GM18502 (cell line): Measurements from ENCODE around the gene FAM174C.

Experiments used
- ATAC-seq: cut with Tn5 transposase; IDR thresholded peaks from one replicate; pipeline ENCODE4 v1.9.1; 2021; ENCODE audit warnings: mild to moderate bottlenecking; ENCODE audit not compliant: unreplicated experiment, poor library complexity

FAM174C gene

DNA sequence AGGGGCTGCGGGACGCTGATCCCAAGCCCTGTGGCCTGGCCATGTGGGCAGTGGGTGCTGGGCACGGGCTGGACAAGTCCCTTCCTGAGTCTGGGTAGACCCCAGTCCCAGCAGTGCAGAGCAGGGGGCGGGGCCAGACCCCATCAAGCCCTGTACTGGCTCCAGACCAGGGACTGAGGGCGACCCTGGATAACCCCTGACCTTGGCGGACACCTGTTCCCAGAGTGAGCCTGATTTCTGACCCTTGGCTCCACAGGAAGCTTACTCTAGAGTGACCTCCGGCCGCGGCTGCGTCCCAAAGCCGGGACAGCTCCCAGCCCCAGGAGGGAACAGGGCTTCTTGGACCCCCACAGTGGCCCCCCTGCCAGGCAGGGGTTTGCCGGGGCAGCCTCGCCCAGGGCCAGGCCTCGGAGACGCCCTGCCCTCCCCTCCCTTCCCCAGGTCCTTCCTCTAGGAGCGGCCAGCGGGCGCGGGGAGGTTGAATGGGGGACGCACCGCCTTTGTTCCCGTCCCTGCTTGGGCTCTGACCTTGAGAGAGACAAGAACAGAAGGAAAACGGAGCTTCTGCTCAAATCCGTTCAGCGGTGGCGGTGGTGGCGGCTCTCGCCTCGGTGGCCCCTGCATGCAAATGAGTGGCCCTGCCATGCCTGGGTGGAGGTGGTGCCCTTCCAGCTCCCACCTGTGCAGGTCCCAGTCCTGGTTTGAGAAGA lies 8.0 kb downstream of the FAM174C start:
- no peak for ATAC-seq

DNA sequence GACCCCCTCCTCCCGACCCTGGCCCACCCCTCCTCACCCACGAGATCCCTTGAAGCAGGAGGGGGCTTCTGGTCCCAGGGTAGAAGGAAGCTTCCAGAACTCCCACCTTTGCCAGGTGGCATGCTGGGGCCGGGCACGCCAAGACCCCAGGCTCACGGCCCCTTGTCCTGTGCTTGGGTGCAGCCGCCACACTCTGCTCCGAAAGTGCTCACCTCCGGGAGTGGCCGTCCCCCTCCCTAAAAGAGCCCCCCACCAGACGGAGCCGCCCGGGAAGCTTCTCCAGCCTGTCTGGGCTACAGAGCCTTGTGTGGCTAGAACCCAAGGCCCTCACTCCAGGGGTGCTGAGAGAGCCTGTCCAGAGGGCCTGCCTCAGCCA lies 8.6 kb downstream of the FAM174C start:
- ATAC-seq, result no peak

DNA sequence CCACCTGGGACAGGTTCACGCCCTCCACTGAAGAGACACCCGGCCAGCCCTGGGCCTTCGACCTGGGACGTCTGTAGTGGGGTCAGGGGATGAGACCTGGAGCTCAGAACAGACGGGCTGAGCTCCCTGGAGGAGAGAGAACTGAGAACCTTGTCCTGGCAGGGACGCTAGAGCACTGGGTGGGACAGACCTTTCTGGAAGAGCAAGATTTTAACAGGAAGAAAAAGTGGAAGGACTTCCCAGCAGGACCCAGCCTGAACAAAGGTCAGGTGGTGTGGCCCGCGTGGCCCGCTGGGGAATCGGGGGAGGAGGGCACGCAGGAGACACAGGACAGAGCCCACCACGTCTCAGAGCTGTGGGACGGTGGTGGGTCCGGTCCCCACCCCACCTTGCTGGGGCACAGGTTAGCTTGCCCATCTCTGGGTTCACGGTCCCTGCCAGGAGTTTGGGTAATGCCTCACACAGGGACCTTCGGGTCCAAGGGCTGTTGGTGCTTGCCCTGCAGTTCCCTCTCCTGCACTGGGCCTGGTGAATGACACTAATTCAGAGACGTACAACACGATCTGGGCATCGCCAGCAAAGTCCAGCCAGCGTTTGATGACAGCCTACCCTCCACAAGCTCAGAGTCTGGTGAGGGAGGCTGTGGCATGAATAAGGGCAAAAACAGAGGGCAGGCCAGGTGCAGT lies 9.1 kb downstream of the FAM174C start:
- ATAC-seq, result no peak

DNA sequence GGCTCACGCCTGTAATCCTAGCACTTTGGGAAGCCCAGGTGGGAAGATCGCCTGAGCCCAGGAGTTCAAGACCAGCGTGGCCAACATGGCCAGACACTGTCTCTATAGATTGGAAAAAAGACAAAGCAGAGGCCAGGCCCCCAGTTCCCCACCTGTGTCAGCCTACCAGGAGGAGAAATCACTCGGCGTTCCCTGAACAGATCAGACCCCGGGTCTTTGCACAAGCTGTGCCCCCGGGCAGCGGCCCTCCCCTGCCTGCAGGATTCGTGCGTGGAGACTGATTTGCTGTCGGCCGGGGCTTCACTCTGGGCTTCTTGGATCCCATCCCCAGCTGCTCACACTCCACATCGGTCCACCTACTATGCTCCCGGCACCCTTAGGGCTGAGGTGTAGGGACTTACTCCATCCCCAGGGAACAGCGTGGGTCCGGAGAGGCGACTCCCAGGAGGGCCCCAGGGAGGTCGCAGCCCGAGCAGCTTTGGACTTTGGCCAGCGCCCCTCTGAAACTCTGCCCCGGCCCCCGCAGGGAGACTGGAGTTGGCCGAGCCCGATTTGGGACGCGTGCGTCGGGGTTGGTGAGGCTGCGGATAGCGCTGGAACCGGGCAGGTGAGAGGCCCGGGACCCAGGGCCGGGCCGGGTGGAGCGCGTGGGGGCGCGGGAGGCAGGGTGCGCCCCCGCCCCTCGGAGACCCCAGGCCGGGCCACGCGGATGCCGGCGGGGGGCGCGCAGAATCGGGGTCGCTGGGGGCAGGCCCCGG lies 9.8 kb downstream of the FAM174C start:
- ATAC-seq, result no peak

DNA sequence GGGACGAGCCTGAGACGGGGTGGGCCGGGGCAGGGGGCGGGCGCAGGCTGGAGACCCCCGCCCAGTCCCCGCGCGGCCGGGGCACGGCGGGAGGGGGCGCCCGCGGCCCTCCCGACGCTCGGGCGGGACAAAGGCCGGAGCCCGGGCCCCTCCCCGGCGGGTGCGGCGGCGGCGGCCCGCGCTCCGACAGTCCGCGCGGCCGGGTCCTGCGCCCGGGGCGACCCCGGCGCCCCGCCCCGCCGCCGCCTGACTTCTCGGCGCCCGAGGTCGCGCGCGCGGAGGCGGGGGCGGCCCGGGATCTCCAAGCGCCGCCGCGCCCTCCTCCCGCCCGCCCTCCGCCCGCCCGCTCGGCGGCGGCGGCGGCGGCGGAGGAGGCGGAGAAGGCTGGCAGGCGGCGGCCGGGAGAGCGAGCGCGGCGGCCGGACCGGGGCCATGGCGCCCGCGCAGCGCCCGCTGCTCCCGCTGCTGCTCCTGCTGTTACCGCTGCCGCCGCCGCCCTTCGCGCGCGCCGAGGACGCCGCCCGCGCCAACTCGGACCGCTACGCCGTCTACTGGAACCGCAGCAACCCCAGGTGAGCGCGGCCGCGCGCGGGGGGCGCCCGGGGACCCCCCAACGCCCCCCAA lies 10.5 kb downstream of the FAM174C start, which contains the start of gene EFNA2:
Gene EFNA2 (plus strand): TSS at position 137 of the 624 bp plus-strand sequence. CDS start 296 bp downstream, at position 433.
- ATAC-seq, result no peak

DNA sequence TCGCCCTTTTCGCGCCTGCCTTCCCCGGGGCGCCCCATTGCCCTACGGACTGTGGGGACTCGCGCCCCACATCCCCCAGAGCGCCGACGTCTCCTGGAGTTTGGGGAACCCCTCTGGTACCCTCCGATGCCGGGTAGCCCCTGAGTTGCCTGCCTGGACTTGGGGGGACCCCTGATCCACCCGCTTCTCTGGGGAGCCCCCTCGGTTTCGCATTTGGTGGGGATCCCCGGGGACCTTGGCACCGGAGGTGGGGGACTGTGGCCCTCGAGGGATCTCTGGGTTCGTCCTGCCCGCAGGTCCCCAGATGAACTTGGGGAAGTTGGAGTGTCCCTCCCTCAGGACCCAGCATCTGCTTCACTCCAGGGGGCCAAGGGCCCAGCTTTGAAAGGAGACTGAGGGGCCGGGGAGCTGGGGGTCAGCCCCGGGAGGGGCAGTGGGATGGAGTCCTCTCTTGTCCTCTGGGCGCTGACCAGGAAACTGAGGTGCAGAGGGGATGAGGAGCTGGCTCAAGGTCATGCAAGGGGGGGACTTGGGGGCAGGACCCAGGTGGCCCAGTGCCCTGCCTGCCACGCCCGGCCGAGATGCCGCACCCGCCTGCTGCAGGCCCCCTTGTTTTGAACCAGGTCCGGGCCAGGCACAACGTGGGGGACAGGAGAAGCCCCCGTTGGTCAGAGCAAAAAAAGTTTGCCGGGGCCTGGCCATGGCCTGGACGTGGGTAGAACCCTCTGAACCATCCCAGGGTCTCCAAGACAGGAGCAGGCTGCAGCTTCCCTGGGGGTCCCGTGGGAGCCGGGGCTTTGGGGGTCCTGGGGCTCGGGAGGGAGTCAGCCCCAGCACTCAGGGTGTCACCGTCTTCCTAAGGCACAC lies 11.4 kb downstream of the FAM174C start:
- no peak for ATAC-seq

DNA sequence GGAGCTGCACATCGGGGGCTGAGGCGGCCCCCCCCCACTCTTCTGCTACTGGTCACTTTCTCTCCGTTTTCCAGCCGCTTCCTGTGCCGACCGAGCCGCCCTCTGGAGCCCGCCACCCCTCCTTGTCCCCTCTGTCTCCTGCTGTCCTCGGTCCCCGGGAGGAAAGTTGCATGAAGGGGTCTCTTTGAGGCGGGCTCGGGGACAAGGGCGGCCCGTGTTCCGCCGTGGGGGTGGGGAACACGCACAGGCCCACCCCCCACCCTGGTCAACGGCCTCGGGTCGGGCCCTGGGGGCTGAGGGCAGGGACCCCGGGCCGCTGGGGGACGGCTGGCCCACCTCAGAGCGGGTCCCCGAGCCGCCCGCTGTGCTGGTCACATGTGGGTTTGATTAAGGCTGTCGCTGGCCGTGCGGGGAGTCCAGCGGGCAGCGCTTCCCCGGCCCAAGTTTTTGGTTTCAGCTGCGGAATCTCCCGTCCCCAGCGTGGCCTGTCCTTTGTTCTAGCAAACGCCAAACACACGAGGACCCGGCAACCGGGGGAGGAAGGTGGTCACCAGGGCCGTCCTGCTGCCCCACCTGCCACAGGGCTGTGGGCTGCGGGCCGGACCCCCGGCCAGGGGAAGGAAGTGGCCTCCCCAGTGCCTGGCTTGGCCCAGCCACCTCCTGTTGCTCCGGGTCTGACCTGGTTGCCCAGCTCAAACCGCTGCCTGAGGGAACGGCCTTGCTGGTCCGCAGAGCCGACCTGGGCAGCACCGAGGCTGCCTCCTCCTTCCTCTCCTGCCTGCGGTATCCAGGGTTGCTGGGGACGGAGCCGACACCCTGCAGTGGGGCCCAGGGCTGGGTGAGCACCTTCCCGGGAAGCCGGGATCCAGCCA lies 12.3 kb downstream of the FAM174C start:
- ATAC-seq, result no peak

DNA sequence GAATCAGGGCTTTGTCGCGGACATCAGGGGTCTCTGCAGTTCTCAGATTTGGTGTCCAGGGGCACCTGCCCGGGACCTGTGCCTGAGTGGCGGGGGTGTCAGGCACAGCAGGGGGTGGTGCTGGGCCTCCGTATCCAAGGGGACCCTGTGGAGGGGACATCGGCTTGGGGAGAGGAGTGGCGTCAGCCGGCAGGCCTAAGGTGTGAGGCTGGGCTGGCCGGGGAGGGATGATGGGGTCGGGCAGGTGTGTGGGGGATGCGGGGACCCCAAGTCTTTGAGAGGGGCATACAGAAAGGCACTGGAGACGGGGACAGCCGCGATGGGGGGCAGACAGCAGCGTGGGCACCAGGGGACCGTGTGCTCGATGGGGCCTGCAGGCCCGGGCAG lies 12.9 kb downstream of the FAM174C start:
- ATAC-seq, result no peak

DNA sequence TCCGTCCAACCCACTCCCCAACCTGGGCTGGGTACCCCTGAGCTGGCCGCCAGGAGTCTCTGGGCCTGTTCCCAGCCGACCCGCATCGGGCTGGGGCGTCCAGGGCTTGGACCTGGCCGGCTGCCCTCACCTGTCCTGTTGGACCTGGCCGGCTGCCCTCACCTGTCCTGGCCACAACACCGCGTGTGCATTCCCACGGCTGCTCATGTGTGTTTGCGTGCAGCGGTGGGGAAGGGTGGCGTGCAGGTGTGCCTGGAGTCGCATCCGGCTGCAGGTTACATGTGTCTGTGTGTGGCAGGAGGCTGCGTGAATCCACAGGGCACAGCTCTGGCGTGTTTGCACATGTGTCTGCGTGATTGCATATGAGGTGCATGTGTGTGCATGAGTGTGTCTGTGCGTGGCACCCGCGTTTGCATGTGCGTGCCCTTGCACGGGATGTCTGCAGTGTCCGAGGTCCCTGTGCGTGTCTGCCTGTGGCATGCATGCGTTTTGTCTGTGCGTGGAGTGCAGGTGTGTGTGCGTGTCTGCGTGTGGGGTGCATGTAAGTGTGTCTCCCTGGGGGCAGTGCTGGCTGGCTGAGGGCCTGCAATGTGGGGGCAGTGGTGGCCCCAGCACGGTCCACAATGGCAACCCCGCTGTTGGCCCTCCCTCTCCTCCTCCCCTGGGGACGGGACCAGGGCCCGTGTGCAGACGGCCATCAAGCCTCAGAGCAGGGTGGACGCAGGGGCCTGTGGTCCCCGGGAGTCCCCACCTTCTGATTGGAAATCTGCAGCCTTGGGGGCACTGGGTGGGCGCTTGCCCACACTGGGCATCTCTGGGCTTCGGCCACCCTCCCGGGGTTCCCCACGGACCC lies 13.7 kb downstream of the FAM174C start:
- no peak for ATAC-seq

DNA sequence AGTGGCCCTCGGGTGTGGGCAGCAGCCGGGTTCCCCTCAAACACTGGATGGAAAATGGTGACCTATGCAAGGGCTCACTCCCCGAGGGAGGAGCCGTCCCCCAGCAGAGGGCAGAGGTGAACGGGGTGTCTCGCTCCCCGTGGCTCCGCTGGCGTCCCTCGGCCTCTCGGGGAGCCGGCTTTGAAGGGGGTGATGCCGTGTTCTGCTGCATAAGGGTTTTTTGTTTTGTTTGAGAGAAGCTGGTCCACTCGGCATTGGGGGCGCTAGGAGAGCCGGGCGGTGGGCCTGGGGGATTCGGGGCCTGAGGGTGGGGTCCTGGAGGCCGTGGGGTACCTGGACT lies 14.3 kb downstream of the FAM174C start:
- ATAC-seq, result no peak

DNA sequence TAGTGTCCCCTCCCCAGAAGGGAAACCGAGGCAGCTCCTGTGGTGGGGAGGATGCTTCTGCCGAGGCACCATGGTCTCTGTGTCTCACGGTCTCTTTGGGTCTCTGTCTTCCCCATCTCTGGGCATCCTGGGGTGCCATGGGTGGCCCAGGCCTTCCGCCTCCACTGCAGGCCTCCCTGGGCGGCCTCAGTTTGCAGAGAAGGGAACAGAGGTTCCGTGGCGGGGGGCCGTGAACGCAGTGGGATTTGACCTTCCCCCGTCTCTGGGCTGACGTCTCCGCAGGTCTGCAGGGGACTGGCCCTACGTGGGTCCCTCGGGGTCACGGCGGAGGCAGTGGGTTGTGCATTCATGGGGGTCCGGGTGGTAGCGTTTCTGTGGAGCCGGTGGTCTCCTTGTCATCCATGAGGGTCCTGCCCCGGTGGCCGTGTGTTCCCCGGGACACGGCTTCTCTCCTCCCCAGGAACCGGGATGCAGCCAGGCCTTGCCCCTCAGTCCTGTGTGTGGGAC lies 14.9 kb downstream of the FAM174C start:
- no peak for ATAC-seq

DNA sequence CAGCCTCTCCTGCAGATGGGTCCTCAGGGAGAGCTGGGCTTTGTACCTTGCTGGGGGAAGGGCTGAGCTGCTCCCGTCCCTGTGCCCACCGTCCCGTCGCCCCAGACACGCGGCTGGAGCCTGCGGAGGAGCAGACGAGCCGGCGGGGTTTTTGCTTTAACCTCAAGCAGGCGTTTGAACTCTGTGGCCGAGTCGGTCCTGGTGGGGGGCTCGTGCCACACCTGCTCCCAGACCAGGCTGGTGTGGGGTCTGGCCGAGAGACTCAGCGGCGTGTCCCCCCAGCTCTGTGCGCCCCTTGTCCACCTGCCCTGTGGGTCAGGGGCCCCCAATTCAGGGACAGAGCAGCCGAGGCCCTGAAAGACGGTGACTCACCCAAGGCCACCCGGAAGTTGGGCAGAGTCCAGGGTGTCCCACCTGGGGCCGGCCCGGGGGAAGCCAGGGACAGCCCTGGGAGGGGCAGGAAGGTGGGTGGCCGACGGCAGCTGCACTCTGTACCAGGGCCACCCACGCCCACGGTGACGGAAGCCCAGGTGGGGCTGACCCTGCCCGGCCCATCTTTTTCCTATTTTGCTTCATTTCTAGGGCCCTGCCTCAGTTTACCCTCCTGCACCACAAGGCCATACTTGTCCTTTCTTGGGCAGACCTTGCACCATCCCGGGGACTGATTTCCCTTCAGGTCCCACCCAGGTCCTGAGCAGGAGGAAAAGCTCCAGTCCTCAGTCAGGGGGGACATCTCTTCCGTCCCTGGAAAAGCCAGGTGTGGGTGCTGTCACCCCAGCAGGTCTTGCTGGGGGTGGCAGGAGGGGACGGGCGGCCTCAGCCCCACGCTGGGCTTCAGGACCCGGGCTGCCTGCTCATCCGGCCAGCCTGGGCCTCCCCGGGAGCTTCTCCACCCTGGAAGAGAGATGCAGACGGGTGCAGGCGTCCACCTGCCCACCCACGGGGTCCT lies 15.6 kb downstream of the FAM174C start:
- no peak for ATAC-seq

DNA sequence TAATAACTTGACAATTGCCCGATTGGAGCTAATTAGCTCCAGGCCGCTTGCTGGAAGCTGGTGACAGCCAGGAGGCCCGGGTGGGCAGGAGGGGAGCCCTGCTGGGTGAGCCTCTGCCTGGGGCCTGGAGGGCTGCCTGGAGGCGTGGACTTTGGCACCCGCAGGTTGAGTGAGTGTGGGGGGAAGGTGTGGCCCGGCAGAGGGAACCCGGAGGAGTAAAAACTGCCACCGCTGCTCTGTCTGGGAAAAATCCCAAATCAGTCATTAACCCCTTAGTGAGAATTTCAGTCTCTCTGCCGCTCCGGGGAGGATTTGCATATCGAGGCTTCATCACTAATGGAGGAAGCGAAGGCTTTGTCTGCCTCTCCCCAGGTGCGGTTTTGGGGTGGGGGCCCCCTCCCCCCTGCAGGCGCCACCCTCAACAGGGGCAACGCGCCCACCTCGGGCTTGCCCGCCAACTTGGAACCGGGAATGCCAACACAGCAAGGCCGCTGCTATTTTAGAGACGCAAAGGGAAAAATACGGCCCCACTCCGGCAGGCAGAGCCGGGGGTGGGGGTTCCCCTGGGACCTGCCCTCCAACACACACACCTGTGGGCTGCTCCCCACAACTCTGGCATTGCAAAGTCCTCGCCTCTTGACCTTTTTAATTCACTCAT lies 16.6 kb downstream of the FAM174C start:
- no peak for ATAC-seq

DNA sequence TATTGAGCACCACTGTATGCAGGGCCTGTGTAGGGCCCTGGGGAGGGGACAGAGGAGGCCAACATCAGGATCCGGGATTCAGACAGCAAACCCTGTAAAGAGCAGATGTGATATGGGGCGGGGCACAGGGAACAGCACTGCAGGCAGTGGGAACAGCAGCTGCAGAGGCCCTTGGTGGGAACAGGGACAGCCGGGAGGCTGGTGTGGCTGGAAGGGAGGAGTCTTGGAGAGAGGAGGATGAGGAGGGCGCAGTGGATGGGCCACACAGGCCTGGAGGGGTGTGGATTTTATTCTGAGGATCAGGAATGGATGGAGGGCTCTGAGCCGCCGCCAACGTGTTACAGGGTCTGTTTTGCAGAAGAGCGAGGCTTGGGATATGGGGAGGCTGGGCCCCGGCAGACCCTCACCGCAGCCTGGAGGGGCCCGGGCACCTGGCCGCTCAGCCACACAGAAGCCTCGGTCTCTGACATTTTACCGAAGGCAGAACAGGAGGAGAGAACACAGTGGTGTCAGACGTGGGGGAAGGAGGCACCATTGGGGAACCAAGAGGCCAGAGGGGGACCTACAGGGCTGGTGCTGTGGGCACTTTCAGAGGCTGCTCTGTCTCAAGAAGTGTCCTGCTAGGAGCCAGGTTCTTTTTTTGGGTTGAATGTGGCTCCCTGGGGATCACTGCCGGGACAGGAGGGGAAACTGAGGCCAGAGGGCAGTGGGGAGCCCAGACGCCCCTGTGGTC lies 17.3 kb downstream of the FAM174C start:
- ATAC-seq, result no peak

DNA sequence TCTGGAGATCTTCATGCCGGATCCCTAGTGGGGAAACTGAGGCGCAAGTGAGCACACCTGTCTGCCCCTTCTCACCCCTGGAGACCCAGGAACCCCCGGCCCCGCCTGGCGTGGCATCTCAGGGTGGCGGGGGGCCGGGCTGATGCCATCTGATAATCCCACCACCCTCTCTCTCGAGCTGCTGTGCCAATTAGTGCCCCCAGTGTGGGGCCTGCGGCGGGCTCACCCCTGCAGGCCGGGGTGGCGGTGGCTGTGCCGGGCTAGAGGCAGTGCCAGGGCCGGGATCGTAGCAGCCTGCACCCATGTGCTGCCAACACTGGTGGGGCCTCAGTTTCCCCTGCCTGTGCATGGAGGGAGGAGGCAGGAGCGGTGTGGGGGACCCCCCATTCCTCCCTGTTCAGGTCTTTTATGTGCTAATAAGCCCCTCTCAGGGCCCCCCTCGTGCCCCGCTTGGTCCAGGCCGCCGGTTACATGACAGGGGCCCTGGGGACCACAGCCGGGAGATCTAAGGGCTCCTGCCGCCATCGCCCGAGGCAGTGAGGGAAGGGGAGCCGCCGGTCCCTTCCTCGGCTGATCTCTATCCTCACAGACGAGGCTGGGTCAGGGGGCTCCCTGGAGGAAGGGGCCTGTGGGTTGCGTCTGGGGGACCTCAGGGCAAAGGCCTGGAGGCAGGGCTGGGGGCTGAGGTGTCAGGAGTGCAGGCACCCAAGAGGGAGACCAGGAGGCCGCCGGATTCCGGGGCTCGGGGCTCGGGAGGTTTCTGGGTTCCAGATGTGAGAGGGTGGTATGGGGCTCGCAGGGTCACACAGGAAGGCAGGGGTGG lies 18.7 kb downstream of the FAM174C start:
- ATAC-seq, result no peak
